ENCODE results near the gene LRP11. TPM values are rescaled to one million over a fixed set of nuclear protein-coding genes. Genes with fewer than 3 reads are reported as not detected.

LRP11 gene
- total RNA-seq, 1 donor from 2014 or later = 0.29 TPM

GRCh38 chr6:149900620-149901443 lies 36.7 kb upstream of the LRP11 start:
- ATAC-seq (ENCODE audit: low read depth) (no peak), DNase-seq (no peak)
- Mint-ChIP-seq H3K9me3 (no peaks in the 10 kb centered on the region), H3K27me3 (peaks cover 28% of the 10 kb centered on the region), H3K27ac (no peak overlapping the region), H3K4me3 (no peak overlapping the region), H3K36me3 (ENCODE audit: low read depth) (no peaks in the 10 kb centered on the region), H3K4me1 (no peaks in the 10 kb centered on the region)
- TF ChIP-seq CTCF (IDR thresholded peaks at IDR 0.05) = no peak
- intact Hi-C loops (cut with micrococcal nuclease) = no loop called here
- POLR2A ChIA-PET = interaction anchor here (0.6 kb wide), 1 partner anchor 84 kb away, joined by 6 read pairs; no protein-coding TSS in a partner anchor
- CTCF ChIA-PET = interaction anchor here (1.6 kb wide), 1 partner anchor 35 kb away, joined by 3 read pairs; no protein-coding TSS in a partner anchor

- Mint-ChIP-seq H3K4me3 (no peak overlapping the region), H3K27me3 (peaks cover 30% of the 10 kb centered on the region), H3K4me1 (no peaks in the 10 kb centered on the region), H3K36me3 (ENCODE audit: low read depth) (no peaks in the 10 kb centered on the region), H3K27ac (no peak overlapping the region), H3K9me3 (no peaks in the 10 kb centered on the region)
- no peak for TF ChIP-seq CTCF (IDR thresholded peaks at IDR 0.05)
- ChIA-PET POLR2A (interaction anchor here (0.6 kb wide), 1 partner anchor 84 kb away, joined by 6 read pairs; no protein-coding TSS in a partner anchor), CTCF (interaction anchor here (1.6 kb wide), 1 partner anchor 34 kb away, joined by 3 read pairs; no protein-coding TSS in a partner anchor)
- no peak for ATAC-seq (ENCODE audit: low read depth)
- DNase-seq = no peak
- intact Hi-C loops (cut with micrococcal nuclease) = no loop called here
Observed at GRCh38 chr6:149899926-149900619, 35.9 kb upstream of the LRP11 start.

- ChIA-PET POLR2A (no interaction called here), CTCF (interaction anchor here (1.6 kb wide), 1 partner anchor 34 kb away, joined by 3 read pairs; no protein-coding TSS in a partner anchor)
- DNase-seq = no peak
- no peaks in the 10 kb centered on the region for H3K36me3 Mint-ChIP-seq (ENCODE audit: low read depth)
- intact Hi-C loops (cut with micrococcal nuclease) = no loop called here
- H3K4me3 Mint-ChIP-seq = no peak overlapping the region
- peaks cover 35% of the 10 kb centered on the region for H3K27me3 Mint-ChIP-seq
- ATAC-seq (ENCODE audit: low read depth) = no peak
- H3K9me3 Mint-ChIP-seq = no peaks in the 10 kb centered on the region
- H3K4me1 Mint-ChIP-seq = no peaks in the 10 kb centered on the region
- no peak overlapping the region for H3K27ac Mint-ChIP-seq
- no peak for TF ChIP-seq CTCF (IDR thresholded peaks at IDR 0.05)
Observed at GRCh38 chr6:149899486-149899885, 35.3 kb upstream of the LRP11 start.

GRCh38 chr6:149898966-149899365 lies 34.8 kb upstream of the LRP11 start:
- no peak for TF ChIP-seq CTCF (IDR thresholded peaks at IDR 0.05)
- no peaks in the 10 kb centered on the region for H3K9me3 Mint-ChIP-seq
- H3K27me3 Mint-ChIP-seq = peaks cover 36% of the 10 kb centered on the region
- no peak overlapping the region for H3K4me3 Mint-ChIP-seq
- ATAC-seq (ENCODE audit: low read depth) (no peak), DNase-seq (no peak)
- no peak overlapping the region for H3K27ac Mint-ChIP-seq
- CTCF ChIA-PET = interaction anchor here (1.6 kb wide), 1 partner anchor 33 kb away, joined by 3 read pairs; no protein-coding TSS in a partner anchor
- intact Hi-C loops (cut with micrococcal nuclease) = no loop called here
- no peaks in the 10 kb centered on the region for H3K36me3 Mint-ChIP-seq (ENCODE audit: low read depth)
- POLR2A ChIA-PET = no interaction called here
- no peaks in the 10 kb centered on the region for H3K4me1 Mint-ChIP-seq
